Heart right ventricle (tissue), 16 donors: Measurements from ENCODE around the gene GRID1. TPM values are rescaled to one million over a fixed set of nuclear protein-coding genes. Genes with fewer than 3 reads are reported as not detected.

Experiments
- ATAC-seq, 8 donors: fragments of 200-7000 bp; cut with Tn5 transposase; one replicate each; pipeline ENCODE4 v1.9.1; 2020; ENCODE audit warnings: mild to moderate bottlenecking in 8 of 8, moderate library complexity in 8 of 8, moderate number of reproducible peaks in 1 of 8
- DNase-seq, 2 donors: peaks; one replicate each; pipeline ENCODE4 v3.0.0-alpha.2; 2020
- H3K27ac ChIP-seq, 10 donors: fragments of 200-600 bp; sonication (generic) in 2 of 10; one replicate each; pipeline versions ENCODE4 v1.5.0 to v1.8.0; 2020 to 2022; ENCODE audit warnings: mild to moderate bottlenecking in 3 of 10
- H3K27me3 ChIP-seq, 7 donors: fragments of 200-600 bp; one replicate each; pipeline ENCODE4 v1.8.0; 2021 to 2022; ENCODE audit warnings: mild to moderate bottlenecking in 2 of 7
- H3K36me3 ChIP-seq, 9 donors: fragments of 200-600 bp; sonication (generic) in 1 of 9; one replicate each; pipeline versions ENCODE4 v1.5.0 to v1.8.0; 2020 to 2022; ENCODE audit warnings: mild to moderate bottlenecking in 2 of 9
- H3K4me1 ChIP-seq, 9 donors: fragments of 200-600 bp; sonication (generic) in 1 of 9; one replicate each; pipeline versions ENCODE4 v1.5.0 to v1.8.0; 2020 to 2022; ENCODE audit warnings: mild to moderate bottlenecking in 4 of 9
- H3K4me3 ChIP-seq, 10 donors: fragments of 200-600 bp; sonication (generic) in 2 of 10; one replicate each; pipeline versions ENCODE4 v1.5.0 to v1.8.0; 2020 to 2022; ENCODE audit warnings: mild to moderate bottlenecking in 7 of 10, moderate library complexity in 2 of 10
- H3K9me3 ChIP-seq, 11 donors: fragments of 200-600 bp in 10 of 11; sonication (generic) in 2 of 11; one replicate each; pipeline versions ENCODE4 v1.5.0 to v1.8.0; 2013 to 2022; ENCODE audit warnings: mild to moderate bottlenecking in 2 of 11, control low read depth in 1 of 11, moderate library complexity in 1 of 11
- WGBS, 2 donors: extraction: QIAGEN DNeasy Blood & Tissue Kit; methylation state at CpG; one replicate each; pipeline ENCODE4 v1.1.7; 2013; ENCODE audit warnings: inconsistent platforms in 1 of 2; 5-methylcytosine and 5-hydroxymethylcytosine counted together
- intact Hi-C, 10 donors: fragments of 100-400 bp; cut with DNase I; formaldehyde crosslinking; loops; one replicate each; pipeline versions ENCODE4 v1.11.1 to v1.14.2; 2022
- polyA plus RNA-seq, 2 donors: library from polyadenylated mRNA; stranded (reverse); fragments of 200-250 nt; gene quantifications; one replicate each; pipeline ENCODE4 v1.2.3, GENCODE V29; 2013
- total RNA-seq, 10 donors: library from RNA; stranded (reverse); fragmentation: NEBNext Ultra II Directional in 3 of 10; extraction: Animal tissue kit (Norgen Biotek cat#: 25700) in 3 of 10; gene quantifications; one replicate each; pipeline versions ENCODE4 v1.2.1 to v1.2.4, GENCODE V29; 2021 to 2023
- TF ChIP-seq, protein P1 (sequence below), 9 donors: fragments of 200-600 bp; sonication (generic) in 2 of 9; IDR thresholded peaks; one replicate each; pipeline versions ENCODE4 v1.5.0 to v1.8.0; 2021 to 2022; ENCODE audit warnings: antibody characterized with exemption in 9 of 9, mild to moderate bottlenecking in 5 of 9, moderate library complexity in 1 of 9
- donor health status: Arrhythmogenic right ventricular cardiomyopathy.
- donor health status: ischemic (EF 13 %, LVEDD 7.1; RV severe dilation, severe dysfunction).
- donor health status: healthy with polysubstance abuse.
- donor health status: DM: no; HTN: yes; CAD: no.
- donor health status: DM: no; HTN: no; CAD: no.
- donor health status: ischemic (EF 25% LVEDD 6.9; RV normal size, moderate dysfunction).
- donor health status: ischemic (EF 25% LVEDD 5.7; RV mildly dilated, moderate dysfunction).
- donor health status: healthy.
- donor health status: DM: yes; HTN: yes; CAD: no.
- donor health status: Ischemic cardiomyopathy.
- donor health status: ischemic (EF 35%, LVEDD 5.7; RV mildly dilated, moderate dysfunction).
- donor health status: nonischemic (EF 11% LVEDD 7.7; RV severe dilation, severe dysfunction).
- donor health status: DM: yes; HTN: yes; CAD: no.
- donor health status: PGD.
- donor health status: ischemic (EF 29% LVEDD 5.4; RV normal size, mild dysfunction).
- donor health status: nonischemic (EF 23%, LVEDD 6.1; RV moderate dilation, normal function).

GRID1 gene
- total and polyA plus RNA-seq, 12 donors: 0.44 to 3.4 (median 1.5) TPM

DNA sequence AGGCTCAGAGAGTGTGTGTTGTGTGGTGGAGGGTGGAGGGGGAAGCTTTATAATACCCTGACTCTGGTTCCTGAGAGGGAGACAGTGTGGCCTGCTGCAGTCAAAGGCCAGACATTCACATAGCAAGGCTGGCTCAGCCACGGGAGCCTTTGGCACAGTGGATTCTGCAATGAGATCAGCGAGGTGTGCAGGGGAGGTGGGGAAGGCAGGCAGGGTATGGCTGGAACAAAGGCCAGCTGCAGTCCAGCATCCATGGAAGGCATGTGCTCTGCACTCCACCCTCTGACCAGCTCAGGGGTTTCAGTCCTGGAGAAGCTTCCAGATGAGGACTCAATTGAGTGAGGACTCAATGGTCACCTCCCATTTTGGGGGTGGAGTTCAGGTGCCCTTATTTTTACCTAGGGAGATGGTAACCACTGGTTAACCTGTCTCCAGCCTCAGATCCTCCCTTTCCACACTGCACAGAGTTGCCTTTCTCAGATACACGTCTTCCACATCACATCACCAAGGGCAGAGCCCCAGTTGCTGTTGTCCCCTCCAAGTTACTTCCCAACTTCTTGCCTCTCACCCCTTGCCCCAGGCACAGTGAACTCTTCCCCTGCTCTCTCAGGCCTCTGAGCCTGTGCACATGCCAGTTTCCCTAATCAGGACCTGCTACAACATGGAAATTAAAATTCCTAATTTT, 504.9 kb downstream of the GRID1 start:
- Histone ChIP-seq H3K4me1 (no peaks in the 10 kb centered on the region), H3K27me3 (no peaks in the 10 kb centered on the region), H3K36me3 (no peaks in the 10 kb centered on the region), H3K27ac (no peak overlapping the region), H3K4me3 (no peak overlapping the region), H3K9me3 (no peaks in the 10 kb centered on the region)
- DNase-seq: no peak
- TF ChIP-seq, protein P1, sequence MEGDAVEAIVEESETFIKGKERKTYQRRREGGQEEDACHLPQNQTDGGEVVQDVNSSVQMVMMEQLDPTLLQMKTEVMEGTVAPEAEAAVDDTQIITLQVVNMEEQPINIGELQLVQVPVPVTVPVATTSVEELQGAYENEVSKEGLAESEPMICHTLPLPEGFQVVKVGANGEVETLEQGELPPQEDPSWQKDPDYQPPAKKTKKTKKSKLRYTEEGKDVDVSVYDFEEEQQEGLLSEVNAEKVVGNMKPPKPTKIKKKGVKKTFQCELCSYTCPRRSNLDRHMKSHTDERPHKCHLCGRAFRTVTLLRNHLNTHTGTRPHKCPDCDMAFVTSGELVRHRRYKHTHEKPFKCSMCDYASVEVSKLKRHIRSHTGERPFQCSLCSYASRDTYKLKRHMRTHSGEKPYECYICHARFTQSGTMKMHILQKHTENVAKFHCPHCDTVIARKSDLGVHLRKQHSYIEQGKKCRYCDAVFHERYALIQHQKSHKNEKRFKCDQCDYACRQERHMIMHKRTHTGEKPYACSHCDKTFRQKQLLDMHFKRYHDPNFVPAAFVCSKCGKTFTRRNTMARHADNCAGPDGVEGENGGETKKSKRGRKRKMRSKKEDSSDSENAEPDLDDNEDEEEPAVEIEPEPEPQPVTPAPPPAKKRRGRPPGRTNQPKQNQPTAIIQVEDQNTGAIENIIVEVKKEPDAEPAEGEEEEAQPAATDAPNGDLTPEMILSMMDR (IDR thresholded peaks at IDR 0.05): no peak
- ATAC-seq: no peak
- intact Hi-C loops: no loop called here
- WGBS, 2 donors: 75 to 76% methylated on average over 3 of the region's 3 CpGs

DNA sequence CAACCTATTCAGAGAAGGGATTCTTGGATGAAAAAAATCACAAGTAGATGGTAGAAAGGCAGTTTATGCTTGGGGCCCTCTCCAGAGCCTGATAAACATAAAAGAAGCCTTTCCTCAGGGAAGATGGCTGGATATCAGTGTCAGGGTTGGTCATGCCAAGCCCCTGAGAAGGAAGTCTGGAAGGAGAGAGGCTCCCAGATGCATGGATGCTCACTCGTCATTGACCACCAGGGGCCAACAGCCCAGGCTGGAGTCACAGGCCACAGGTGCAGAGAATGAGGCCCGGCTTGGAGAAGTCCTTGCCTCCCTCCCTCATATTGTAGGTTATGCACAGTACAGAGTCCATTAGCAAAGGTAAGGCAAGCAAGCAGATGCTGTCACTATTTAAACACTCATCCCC, 506.7 kb downstream of the GRID1 start:
- intact Hi-C loops: no loop called here
- 81 to 85% methylated on average over 2 of the region's 2 CpGs for WGBS, 2 donors
- no peak overlapping the region for H3K4me3 ChIP-seq

GRCh38 chr10:85858776-85859515, 507.6 kb downstream of the GRID1 start:
- no peaks in the 10 kb centered on the region for H3K9me3 ChIP-seq
- no peaks in the 10 kb centered on the region for H3K27me3 ChIP-seq
- intact Hi-C loops: no loop called here
- H3K4me1 ChIP-seq: no peaks in the 10 kb centered on the region
- no peak overlapping the region for H3K27ac ChIP-seq
- DNase-seq: no peak
- H3K36me3 ChIP-seq: no peaks in the 10 kb centered on the region
- ATAC-seq: no peak
- no peak overlapping the region for H3K4me3 ChIP-seq
- TF ChIP-seq, protein P1 (IDR thresholded peaks at IDR 0.05): no peak
- WGBS, 2 donors: 91 to 92% methylated on average over 3 of the region's 3 CpGs

More for the DNA sequence above, 506.7 kb downstream of the GRID1 start:
- H3K9me3 ChIP-seq: no peaks in the 10 kb centered on the region
- H3K27ac ChIP-seq: no peak overlapping the region
- H3K27me3 ChIP-seq: no peaks in the 10 kb centered on the region
- TF ChIP-seq, protein P1 (IDR thresholded peaks at IDR 0.05): no peak
- no peaks in the 10 kb centered on the region for H3K4me1 ChIP-seq
- H3K36me3 ChIP-seq: no peaks in the 10 kb centered on the region
- DNase-seq: no peak
- ATAC-seq: no peak

DNA sequence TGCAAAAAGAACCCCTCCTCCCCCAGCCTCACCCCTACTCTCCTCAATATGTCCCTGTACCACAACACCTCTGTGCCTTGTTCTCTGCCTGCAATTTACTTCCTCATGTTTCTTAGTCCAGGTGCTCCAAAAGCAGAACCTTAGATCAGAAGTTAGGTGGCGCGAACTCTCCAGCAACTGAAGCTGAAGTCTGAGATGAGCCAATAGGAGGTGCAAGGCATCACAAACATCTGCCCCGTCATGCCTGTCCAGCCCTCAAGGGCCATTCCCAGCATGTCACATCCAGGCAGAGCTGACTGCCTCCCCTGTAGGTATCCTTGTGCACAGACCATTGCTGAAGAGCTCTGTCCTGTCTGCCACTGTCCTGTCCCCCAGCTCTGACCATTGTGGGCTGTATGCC, 508.8 kb downstream of the GRID1 start:
- no peak for DNase-seq
- peaks cover 0 to 6% (median 0%) of the 10 kb centered on the region in 11 donors for H3K9me3 ChIP-seq
- WGBS, 2 donors: 90 to 92% methylated on average over 3 of the region's 3 CpGs
- no peak overlapping the region for H3K27ac ChIP-seq
- no peaks in the 10 kb centered on the region for H3K4me1 ChIP-seq
- TF ChIP-seq, protein P1 (IDR thresholded peaks at IDR 0.05): no peak
- intact Hi-C loops: no loop called here
- no peaks in the 10 kb centered on the region for H3K27me3 ChIP-seq
- no peak overlapping the region for H3K4me3 ChIP-seq
- ATAC-seq: no peak
- H3K36me3 ChIP-seq: no peaks in the 10 kb centered on the region
